Endometrium (tissue), 2 donors: ENCODE measurements around the gene TTC17.

Source experiments
- FAIRE-seq: peaks from 2 replicates; lab custom pipeline; 2012; peaks lifted over from hg19 to GRCh38; lab: Jason Lieb, UNC
- donor health status: control.
- donor health status: control.

TTC17 gene

DNA sequence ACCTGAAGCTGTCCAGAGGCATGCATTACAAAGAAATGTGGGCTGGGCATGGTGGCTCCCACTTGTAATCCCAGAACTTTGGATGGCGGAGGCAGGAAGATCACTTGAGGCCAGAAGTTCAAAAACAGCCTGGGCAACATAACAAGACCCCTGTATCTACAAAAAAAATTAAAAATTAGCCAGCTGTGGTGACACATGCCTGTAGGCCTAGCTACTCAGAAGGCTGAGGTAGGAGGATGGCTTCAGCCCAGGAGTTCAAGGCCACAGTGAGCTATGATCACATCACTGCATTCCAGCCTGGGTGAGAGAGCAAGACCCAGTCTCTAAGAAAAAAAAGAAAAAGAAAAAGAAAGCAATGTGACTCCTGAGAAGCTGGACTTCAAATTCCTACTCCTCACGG lies 183.3 kb downstream of the TTC17 start:
- no peak for FAIRE-seq

DNA sequence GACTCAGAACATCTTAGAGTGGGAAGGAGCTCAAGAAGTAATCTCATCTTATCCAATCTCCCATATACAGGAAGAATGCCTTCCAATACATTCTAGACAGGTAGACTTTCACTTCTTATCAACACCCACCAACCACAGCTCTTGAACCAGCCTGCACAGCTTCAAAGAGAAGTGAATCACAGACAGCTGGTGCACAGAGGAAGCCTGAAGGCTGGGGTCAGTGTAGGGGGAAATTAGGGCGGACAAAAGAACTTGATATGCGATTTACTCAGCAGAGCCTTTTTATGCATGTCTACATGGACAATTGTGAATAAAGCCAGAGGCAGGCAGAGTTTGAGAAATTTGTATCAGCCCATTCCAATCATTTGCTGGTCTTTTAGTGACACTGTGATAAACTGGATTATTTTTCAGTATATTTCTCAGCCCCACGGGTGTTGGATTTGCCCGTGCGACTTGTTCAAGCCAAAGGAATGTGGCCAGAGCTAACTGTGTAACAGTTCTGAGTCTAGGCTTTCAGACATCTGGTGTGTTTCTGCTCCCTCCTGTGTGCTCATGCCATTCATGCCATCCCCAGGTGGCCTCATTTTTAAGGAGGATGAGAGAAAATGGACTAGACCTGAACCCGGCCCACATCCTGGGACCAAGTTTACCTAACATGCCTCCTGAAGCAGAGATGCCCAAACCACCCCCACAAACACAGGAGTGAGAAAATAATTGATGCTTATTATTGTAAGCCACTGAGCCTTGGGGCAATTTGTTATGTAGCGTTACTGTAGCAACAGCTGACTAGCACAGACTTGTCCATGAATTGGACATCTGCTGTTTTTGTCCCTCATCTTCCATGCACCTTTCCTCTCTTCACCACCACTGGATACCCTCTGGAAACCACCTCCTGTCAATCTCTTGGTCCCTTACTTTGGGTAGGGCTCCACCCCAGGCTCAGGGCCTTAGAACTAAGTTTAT lies 184.3 kb downstream of the TTC17 start:
- no peak for FAIRE-seq
